Measurements from ENCODE around the gene TNNC2.

DNA sequence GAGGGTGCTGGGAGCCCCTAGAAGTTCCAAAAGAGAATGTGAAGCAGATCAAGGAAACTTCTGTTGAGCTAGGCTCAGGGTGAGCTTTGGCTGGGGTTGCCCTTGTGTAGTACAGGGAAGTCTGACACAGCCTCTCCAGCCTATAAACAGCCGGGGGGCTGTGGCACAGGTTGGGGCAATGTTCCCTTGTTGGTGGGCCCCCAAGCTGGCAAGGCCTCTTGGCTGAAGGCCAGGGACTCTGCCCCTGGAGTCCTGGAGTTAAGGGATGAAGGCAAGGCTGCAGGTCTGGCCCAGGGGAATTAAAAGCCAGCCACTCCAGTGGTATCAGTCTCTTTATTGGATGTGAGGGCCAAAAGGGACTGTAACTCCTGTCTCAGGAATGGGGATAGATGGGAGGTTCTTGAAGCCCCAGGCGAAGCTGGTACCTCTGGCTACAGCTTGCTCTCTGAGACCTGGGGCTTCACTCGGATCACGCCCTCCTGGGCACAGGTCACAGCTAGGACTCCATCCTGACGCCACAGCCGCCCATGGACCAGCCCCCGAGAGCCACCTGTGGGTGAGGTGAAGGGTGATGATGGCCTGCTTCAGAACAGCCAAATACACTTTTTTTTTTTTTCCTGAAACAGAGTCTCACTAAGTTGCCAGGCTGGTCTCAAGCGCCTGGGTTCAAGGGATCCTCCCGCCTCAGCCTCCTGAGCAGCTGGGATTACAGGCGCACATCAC, 14.5 kb upstream of the TNNC2 start:
- TF ChIP-seq YY1 (IDR thresholded peaks at IDR 0.05; ENCODE audit: insufficient read depth, insufficient replicate concordance, low read depth, low read length) (no peak), DMAP1 (CRISPR knock-in tag; IDR thresholded peaks at IDR 0.05) (no peak), MTF2 (CRISPR knock-in tag; IDR thresholded peaks at IDR 0.05; ENCODE audit: borderline replicate concordance) (no peak), POLR2A (IDR thresholded peaks at IDR 0.05; ENCODE audit: insufficient read depth in 1 of 2, low read depth in 2 of 2, low read length in 2 of 2) (no peak; a peak in 1 of 4 replicates)
- TF ChIP-seq, protein P1, sequence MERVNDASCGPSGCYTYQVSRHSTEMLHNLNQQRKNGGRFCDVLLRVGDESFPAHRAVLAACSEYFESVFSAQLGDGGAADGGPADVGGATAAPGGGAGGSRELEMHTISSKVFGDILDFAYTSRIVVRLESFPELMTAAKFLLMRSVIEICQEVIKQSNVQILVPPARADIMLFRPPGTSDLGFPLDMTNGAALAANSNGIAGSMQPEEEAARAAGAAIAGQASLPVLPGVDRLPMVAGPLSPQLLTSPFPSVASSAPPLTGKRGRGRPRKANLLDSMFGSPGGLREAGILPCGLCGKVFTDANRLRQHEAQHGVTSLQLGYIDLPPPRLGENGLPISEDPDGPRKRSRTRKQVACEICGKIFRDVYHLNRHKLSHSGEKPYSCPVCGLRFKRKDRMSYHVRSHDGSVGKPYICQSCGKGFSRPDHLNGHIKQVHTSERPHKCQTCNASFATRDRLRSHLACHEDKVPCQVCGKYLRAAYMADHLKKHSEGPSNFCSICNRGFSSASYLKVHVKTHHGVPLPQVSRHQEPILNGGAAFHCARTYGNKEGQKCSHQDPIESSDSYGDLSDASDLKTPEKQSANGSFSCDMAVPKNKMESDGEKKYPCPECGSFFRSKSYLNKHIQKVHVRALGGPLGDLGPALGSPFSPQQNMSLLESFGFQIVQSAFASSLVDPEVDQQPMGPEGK (CRISPR knock-in tag; IDR thresholded peaks at IDR 0.05) = no peak
